GM18861 (cell line): ENCODE measurements around the gene LIN9.
"Not testable (repeated sequence)": the region's sequence is repeated elsewhere in the genome, so short reads cannot be mapped to it uniquely, and the experiment has no call there.

Source experiments
- ATAC-seq: cut with Tn5 transposase; IDR thresholded peaks from one replicate; pipeline ENCODE4 v1.9.1; 2021; ENCODE audit not compliant: unreplicated experiment

Gene LIN9

DNA sequence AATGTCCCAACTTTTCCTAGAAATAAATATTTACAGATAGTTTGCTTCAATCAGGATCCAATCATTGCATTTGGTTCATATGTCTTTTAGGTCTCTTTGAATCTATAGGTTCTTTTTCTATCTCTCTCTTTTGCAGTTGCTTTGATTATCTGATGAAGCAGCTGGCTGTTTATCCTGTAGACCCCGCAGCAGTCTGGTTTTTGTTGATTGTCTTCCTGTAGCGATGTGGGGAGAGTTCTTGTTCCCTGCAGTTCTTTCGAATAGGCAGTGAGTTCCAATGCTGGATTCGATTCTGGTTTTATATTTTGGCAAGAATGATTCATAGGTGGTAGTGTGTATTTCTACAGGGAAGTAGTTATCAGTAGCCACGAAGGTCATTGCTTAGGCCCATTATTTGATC lies 92.9 kb downstream of the LIN9 start:
- ATAC-seq: no peak

DNA sequence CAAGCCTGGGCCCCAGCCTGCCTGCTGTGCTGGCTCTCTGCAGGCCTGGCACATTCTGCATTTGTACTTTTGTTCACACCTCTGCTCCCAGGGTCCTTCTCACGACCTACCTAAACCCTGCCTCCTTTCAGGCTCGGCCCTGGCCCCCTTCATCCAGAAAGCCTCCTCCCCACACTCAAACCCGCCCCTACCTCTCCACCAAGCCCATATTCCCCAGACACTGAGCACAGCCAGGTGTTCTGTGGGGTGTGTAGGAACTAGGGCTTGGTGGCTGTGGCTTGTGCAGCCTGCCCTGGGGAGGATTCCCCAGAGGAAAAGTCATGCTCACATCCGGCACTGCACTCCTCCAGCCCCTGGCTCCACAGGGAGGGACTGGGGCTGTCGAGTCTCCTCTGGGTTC lies 93.7 kb downstream of the LIN9 start:
- ATAC-seq: no peak

- no peak for ATAC-seq
Measured at GRCh38 chr1:226212545-226212944, 96.4 kb downstream of the LIN9 start.

- no peak for ATAC-seq
Measured at GRCh38 chr1:226211181-226211821, 97.7 kb downstream of the LIN9 start.

GRCh38 chr1:226210571-226211176 lies 98.3 kb downstream of the LIN9 start:
- no peak for ATAC-seq

DNA sequence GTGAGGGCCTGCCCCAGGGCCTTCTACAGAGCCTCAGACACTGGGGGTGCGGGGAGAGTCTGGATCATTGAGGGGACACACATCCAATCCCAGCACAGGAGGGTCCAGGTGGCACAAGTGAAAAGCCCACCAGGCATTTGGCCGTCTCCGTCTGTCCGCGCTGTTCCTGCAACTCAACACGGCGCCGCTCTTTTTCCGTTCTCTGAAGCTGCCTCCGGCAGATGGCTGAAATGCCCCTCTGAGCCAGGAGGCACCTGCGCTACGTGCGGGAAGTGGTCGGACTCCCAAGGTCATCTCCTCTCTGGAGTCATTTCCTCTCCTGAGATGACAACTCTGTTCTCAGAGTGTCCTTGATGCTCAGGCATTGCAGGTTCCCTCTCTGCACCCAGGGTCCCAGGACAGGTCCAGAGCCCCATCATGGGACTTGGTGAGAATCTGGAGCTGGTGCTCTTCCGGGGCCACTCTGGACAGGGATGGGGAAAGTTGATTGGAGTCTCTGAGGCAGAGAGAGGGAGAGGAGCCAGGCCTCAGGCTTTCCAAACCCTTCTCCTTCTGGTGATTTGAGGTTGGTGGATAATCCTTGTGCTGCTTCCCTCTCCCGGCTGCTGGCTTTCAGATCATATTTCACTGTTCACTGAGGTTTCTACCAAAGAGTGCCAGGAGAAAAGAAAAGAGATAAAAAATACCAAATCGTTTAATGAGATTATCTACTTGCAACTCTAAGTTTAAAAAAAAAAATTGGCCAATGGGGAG lies 99.5 kb downstream of the LIN9 start:
- no peak for ATAC-seq

- ATAC-seq: no peak
Measured at GRCh38 chr1:226207048-226207447, 101.9 kb downstream of the LIN9 start.

- no peak for ATAC-seq
Measured at GRCh38 chr1:226204198-226204597, 104.8 kb downstream of the LIN9 start.

DNA sequence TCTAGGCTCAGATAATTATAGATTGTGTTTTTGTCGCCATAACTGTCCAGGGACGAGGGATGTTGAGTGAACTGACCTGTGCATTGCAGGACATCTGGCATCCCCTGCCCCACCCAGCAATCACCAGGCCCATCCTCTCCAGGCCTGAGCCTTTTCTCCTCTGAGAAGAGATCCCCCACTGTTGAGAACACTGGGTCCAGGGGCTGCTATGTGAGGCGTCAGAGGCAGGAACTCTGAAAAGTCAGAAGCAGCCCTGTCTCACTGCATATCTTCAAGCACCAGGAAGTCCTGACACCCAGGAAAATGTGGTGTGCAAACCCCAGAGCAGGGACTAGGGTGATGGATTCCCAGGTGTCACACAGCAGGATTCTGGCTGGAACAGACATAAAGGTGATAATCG lies 105.3 kb downstream of the LIN9 start:
- ATAC-seq: no peak

DNA sequence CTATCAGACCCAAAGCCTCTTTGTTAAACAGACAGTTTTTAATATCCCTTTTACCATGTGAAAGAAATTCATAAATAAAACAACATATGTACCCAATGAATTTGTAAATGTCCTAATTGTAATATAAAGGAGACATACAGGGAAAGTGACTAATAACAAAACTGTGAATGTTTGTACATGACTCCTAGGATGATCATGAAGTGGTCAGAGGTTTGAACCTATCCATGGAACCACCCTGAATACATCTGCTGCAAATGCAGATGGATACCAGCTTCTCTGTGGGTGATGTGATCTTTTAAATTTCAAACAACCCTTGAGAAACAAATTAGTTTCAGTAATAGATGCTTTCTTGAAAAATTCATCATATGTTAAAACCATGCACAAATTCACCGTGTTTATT lies 105.7 kb downstream of the LIN9 start:
- ATAC-seq: no peak

DNA sequence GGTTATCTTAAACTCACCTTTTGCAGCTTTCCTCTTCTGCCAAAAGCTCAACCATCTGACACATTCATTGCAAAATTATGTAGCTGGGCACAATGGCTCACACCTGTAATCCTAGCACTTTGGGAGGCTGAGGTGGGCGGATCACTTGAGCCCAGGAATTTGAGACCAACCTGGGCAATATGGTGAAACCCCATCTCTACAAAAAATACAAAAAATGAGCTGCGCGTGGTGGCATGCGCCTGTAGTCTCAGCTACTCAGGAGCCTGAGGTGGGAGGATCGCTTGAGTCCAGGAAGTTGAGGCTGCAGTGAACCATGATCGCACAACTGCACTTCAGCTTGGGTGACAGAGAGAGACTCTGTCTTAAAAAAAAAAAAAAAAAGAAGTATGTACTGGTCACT lies 106.3 kb downstream of the LIN9 start:
- ATAC-seq: not testable (repeated sequence)

DNA sequence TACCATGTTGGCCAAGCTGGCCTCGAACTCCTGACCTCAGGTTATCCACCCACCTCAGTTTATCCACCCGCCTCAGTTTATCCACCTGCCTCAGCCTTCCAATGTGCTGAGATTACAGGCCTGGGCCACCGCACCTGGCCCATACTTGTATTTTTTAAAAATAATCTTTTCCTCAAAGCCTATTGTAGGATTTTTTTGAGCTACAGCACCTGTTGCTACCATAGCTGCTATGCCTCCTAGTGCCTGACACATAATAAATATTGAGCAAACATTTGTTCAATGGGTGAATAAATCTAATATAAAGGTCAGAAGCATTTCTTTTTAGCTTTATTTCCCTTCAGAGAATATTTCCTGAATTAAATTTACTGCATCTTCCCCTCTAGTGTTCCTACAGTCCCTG lies 106.7 kb downstream of the LIN9 start:
- no peak for ATAC-seq

GRCh38 chr1:226201029-226201593 lies 107.9 kb downstream of the LIN9 start:
- ATAC-seq: peak; percentile 45

GRCh38 chr1:226199971-226200370 lies 109.0 kb downstream of the LIN9 start:
- no peak for ATAC-seq

GRCh38 chr1:226195144-226195543 lies 113.8 kb downstream of the LIN9 start:
- ATAC-seq: no peak

DNA sequence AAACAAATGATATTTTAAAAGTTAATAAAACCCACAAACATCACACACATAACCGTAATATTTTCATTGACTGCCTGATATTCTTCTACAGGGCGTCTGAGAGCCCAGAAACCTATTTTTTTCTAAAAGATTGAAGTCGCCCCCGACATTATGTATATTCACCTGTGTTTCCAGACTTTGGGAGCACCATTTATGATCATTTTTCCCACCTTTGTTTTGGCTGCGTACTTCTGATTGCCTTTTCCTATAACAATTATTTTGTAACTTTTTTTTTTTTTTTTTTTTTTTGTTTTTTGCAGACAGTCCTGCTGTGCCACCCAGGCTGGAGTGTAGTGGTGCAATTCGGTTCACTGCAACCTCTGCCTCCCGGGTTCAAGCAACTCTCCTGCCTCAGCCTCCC lies 121.6 kb downstream of the LIN9 start:
- no peak for ATAC-seq

DNA sequence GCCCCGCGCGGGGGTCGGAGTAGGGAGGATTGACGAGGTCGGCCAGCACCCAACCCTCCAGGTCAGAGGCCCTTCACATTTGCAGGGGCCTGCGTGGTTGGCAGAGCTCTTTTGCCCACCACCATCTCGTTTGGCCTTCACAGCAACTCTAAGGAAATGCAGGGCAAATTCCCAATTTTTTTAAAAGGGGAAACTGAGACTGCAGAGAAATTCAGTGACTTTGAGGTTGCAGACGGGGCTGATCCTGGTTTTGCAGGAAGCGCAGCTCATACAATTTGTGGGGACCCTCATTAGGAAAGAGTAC lies 122.0 kb downstream of the LIN9 start:
- no peak for ATAC-seq

- peak; percentile 88 for ATAC-seq
Measured at GRCh38 chr1:226186124-226187018, 122.6 kb downstream of the LIN9 start, which contains the start of gene ACBD3. Gene ACBD3 (minus strand): TSS chr1:226186741. CDS start chr1:226186675, 66 bp downstream.

GRCh38 chr1:226185141-226186036 lies 123.6 kb downstream of the LIN9 start:
- no peak for ATAC-seq
